DMS114 treated with DMSO at 0.1 percent for 48 hours (cell line): ENCODE measurements around the gene STK32B.

Experiments used
- DNase-seq: peaks from one replicate; lab custom pipeline; 2025; ENCODE audit not compliant: unreplicated experiment; lab: John Stamatoyannopoulos, UW

Gene STK32B

GRCh38 chr4:5462896-5463295, 411.6 kb downstream of the STK32B start:
- DNase-seq: no peak

GRCh38 chr4:5463361-5463760, 412.1 kb downstream of the STK32B start:
- DNase-seq: no peak

GRCh38 chr4:5463936-5464650, 412.8 kb downstream of the STK32B start:
- no peak for DNase-seq

GRCh38 chr4:5465529-5465928, 414.2 kb downstream of the STK32B start:
- DNase-seq: no peak

DNA sequence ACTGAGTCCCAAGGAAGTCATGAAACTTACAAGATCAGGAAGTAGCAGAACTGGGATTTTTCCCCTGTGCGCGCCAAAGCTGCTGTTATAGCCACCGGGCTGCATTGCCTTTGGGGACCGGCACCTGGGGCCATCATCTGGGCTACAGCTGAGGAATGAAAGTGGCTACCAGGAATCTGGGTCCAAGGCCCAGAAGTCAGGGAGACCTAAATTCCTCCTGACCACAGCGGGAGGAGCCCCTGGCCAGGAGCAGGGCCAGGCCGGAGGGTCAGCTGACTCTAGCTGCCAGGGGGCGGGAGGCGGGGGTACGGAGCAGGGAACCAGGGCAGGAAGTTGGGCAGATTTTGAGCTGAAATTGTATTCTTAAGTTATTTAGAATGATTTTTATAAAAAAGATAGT, 414.7 kb downstream of the STK32B start:
- no peak for DNase-seq

DNA sequence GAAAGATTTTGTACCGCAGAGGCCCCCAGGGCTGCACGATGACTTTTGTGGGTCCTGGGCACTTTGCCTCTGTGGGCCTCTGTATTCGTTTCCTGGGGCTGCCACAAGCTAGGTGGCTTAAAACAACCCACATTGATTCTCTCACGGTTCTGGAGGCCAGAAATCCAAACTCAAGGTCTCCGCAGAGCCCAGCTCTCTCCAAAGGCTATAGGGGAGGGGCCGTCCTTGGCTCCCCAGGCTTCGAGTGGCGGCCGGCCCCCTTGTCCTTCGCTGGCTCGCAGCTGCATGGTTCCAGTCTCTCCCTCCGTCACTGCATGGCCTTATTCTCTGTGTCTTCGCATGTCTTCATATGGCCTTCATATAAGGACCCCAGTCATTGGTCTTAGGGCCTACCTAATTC, 415.8 kb downstream of the STK32B start:
- DNase-seq: no peak

- DNase-seq: no peak
Measured at GRCh38 chr4:5469151-5469775, 418.0 kb downstream of the STK32B start.

GRCh38 chr4:5469861-5470260, 418.6 kb downstream of the STK32B start:
- DNase-seq: no peak

- no peak for DNase-seq
Measured at GRCh38 chr4:5470318-5471198, 419.3 kb downstream of the STK32B start.

DNA sequence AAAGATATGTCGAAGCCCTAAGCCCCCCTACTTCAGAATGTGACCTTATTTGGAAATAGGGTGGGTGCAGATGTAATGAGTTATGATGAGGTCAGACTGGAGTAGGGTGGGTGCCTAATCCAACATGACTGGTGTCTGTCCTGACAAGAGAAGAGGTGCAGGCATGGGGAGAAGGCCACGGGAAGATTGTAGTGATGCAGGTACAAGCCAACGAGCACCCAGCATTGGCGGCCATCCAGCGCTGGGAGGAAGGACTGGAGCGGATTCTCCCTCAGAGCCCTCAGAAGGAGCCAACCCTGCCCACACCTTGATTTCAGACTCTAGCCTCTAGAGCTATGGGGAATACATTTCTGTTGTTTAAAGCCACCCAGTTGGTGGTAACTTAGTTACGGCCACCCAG, 419.9 kb downstream of the STK32B start:
- no peak for DNase-seq

DNA sequence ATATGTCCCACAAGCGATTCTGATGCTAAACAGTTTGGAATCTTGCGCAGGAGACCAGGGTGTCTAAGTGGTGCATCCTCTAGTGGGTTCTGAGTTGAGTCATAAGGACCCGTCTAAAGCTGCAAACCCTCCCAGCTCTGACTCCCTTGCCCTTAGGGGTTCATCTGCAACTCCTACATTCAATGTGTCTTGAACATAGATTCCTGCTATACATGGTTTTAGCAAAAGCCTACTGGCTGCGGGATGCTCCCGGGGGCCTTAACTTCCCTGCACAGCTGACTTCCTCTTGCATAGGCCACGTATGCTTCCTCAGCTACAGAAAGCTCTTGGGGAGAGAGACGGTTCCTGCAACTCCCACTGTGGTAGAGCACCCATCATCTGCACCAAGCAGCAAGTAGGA, 420.4 kb downstream of the STK32B start:
- no peak for DNase-seq

DNA sequence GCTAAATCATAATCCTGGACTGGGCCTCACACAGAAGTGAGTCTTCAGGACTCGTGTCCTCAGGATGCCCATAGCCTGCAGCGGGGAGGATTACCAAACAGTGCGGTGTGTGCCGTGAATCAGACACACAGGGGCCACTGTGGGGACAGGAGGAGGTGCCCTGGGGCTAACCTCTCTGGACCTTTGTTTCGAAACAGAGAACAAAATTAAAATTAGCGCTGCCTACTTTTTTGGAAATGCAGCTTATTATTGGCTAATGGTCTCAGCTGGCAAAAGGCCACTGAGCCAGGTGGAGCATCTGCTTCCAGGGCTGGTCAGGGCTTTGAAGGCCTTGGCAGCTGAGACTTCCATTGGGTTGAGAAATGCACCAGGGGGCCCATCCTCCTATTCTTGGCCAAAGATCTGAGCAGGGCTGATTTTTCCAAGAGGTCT, 420.9 kb downstream of the STK32B start:
- DNase-seq: no peak

GRCh38 chr4:5473125-5473524, 421.8 kb downstream of the STK32B start:
- no peak for DNase-seq

GRCh38 chr4:5474756-5475155, 423.5 kb downstream of the STK32B start:
- no peak for DNase-seq

DNA sequence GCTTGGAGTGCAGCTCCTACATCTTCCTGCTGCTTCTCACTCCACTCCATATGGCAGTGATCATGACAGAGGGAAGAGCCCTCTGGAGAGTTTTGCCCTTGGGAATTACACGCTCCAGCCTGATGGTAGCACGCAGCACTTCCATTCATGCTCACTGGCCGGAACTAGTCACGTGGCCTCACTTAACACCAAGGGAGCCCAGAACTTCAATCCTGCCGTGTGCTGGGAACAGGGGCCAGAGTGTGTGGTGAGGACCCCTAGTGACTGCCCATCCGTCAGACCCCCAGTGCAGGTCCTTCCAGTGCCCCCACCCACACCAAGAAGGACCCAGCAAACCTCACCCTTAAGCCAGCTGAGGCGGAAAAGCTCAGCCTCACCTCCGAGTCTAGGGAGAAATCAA, 426.3 kb downstream of the STK32B start:
- DNase-seq: no peak

- DNase-seq: no peak
Measured at GRCh38 chr4:5478169-5478568, 426.9 kb downstream of the STK32B start.

DNA sequence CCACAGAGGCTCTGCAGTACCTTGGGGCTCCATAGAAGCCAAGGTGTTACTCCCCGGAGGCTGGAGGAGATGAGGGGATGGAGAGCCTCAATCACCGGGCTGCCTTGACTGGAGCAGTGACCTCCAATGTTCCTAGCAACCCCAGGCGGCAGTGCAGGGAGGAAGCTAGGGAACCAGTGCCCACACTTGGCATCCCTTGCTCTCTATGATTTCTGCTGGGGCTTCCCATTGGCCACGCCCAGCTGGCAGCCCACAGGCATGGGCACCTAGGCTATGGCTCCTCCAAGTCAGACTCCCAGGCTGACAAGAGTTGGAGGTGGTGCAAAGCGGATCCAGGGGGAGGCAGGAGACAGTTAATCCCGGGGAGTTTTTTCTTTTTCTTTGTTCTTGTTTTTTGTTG, 427.4 kb downstream of the STK32B start:
- DNase-seq: no peak

- DNase-seq: no peak
Measured at GRCh38 chr4:5479518-5480060, 428.3 kb downstream of the STK32B start.

DNA sequence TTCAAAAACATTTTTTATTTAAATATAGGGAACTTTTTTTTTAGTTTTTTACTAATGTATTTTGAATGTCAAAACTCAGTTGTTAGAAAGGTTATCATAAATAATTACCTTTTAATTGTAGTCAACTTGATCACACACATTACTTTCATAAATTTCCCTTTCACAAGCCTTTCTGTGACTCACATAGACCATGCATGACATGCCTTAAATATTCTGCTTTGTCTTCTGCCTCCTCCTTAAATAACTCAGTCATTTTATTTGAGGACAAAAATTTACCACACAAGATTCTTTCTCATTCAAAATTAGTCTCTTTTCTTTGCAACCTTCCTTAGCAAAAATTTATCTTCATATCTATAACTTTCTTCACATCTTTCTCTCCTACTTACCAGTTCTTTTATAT, 437.1 kb downstream of the STK32B start:
- DNase-seq: no peak

GRCh38 chr4:5489260-5489659, 438.0 kb downstream of the STK32B start:
- DNase-seq: no peak

GRCh38 chr4:5497489-5497888, 446.2 kb downstream of the STK32B start:
- DNase-seq: no peak

- DNase-seq: no peak
Measured at GRCh38 chr4:5500165-5500564, 448.9 kb downstream of the STK32B start.
